ENCODE results near the gene PHETA1.
A peak's percentile ranks its signal among the peaks of the same experiment; 100 is the strongest.
"Not testable (repeated sequence)": the region's sequence is repeated elsewhere in the genome, so short reads cannot be mapped to it uniquely, and the experiment has no call there.

Gene PHETA1

DNA sequence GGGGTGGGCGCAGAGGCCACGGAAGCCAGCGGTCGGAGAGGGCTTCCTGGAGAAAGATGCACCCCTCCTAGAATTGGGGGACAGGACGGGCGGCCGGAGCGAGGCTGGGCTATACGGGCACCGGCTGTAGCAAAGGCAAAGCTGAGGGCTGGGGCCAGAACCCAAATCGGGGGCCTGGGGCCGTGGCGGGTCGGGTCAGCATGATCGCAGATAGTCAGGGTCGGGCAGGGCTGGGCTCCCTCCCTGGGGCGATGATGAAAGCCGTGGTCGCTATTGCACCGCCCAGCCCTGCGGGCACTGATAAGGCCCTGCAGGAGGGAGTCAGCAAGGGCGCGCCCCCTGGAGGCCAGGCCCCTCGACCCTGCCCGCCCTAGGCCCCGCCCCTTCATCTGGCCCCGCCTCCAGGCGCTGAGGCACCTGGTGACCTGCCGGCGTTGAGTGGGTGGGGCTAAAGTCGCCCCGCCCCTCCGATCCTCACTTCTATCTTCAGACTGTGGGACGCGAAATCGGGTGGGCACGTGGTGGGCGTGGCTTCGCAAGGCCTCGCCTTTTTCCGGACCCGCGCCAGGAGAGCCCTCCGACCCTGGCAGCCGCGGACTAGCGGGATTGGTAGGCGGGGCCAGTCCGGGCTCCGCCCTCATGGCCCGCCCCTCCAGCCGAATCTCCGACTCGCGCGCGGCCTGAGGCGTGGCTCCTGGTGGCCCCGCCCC, 36.4 kb upstream of the PHETA1 start:
- peak; percentile 97 for DNase-seq (ENCODE audit: low read depth)

DNA sequence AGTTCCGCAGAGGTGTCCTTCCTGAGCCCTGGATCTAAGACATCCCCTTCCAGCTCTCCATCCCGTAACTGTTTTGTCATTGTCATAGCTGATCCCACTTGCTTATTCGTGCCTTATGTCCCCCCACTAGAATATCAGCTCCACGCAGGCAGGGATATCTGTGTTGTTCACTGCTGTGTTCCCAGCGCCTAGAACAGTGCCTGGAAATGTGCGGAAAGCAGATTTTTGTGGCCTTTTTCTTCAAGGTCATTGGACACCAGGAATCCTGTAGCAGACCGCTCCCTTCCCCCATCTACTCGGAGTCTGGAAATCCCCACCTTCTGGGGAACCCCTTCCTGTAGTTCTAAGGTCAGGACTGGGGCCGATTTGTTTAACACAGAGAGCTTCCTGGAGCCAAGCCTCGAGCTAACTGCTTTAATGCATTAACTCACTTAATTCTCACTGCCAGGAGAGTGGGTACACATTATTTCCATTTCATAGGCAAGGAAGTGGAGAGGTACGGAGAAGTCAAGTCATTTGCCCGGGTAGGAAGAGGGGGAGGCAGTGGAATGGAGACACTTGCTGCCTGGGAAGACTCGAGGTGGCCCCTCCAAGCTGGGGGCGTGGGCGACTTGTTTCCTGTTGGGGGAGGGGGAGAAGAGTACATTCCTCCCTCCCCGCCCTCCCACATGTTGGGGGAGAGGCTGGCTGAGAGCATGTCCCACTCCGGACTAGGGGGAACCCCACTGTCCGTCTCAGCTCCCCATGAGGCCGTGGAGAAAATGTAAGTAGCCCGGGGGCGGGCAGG, 35.7 kb upstream of the PHETA1 start:
- DNase-seq (ENCODE audit: low read depth), result peak; percentile 86

DNA sequence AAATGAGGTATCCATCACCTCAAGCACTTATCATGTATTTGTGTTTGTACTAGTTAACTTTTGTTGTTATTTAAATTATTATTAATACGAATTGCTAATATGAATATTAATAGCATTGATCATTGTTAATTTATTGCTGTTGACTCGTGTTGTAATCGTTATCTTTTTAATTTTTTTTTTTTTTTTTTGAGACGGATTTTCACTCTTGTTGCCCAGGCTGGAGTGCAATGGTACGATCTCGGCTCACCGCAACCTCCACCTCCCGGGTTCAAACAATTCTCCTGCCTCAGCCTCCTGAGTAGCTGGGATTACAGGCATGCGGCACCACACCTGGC, 33.6 kb upstream of the PHETA1 start:
- not testable (repeated sequence) for DNase-seq (ENCODE audit: low read depth)

DNA sequence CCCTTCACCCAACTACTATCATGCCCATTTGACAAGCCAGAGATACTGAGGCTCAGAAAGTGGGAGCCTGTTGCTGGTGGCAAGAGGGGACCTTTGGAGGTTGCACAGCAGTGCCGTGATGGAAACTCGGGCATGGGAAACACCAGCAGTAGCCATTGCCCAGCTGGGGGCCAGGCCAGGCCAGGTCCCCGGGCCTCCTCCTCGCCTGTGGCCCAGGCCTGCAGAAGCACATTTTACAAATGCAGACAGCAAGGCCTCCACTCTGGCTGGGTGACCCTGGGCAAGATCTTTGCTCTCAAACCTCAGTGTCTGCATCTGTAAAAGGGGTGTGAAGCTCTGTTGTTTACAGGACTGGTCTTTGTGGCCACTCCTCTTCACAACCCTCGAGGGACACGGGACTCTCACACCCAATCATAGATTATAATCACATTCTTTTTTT, 32.3 kb upstream of the PHETA1 start:
- DNase-seq (ENCODE audit: low read depth), result no peak

DNA sequence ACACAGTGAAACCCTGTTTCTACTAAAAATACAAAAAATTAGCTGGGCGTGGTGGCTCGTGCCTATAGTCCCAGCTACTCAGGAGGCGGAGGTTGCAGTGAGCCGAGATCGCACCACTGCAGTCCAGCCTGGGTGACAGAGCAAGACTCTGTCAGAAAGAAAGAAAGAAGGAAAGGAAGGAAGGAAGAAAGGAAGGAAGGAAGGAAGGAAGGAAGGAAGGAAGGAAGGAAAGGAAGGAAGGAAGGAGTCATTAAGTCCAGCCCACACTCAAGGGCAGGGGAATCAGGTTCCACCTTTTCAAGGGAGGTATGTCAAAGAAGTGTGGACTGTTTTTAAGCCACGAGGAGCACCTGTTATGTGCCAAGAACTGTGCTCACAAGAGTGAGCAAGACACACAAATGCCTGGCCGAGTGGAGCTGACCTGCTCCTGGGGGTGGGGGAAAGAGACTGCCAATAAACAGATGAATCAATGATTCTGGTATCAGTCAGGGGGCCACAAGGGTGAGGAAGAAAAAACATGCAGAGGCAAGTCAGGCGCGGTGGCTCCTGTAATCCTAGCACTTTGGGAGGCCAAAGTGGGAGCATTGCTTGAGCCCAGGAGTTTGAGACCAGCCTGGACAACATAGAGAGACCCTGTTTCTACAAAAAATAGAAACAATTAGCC, 31.0 kb upstream of the PHETA1 start:
- not testable (repeated sequence) for DNase-seq (ENCODE audit: low read depth)

DNA sequence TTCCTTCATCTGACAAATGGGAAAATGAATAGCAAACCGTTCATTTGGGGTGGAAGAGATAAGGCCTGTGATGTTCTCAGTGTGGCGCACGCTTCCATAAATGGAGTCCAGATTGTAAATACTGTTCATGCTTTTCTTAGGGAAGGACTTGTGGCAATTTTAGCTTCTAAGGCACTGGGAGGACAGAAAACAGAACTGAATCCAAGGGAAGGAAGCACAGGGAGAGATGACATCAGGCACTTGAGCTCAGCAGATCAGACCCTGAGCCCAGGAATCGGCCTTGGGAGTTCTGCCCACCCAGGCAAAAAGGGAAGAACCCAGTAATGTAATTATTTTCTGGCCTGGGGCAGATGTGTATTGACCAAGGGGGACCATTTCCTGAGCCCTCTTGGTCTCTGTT, 29.6 kb upstream of the PHETA1 start:
- no peak for DNase-seq (ENCODE audit: low read depth)

DNA sequence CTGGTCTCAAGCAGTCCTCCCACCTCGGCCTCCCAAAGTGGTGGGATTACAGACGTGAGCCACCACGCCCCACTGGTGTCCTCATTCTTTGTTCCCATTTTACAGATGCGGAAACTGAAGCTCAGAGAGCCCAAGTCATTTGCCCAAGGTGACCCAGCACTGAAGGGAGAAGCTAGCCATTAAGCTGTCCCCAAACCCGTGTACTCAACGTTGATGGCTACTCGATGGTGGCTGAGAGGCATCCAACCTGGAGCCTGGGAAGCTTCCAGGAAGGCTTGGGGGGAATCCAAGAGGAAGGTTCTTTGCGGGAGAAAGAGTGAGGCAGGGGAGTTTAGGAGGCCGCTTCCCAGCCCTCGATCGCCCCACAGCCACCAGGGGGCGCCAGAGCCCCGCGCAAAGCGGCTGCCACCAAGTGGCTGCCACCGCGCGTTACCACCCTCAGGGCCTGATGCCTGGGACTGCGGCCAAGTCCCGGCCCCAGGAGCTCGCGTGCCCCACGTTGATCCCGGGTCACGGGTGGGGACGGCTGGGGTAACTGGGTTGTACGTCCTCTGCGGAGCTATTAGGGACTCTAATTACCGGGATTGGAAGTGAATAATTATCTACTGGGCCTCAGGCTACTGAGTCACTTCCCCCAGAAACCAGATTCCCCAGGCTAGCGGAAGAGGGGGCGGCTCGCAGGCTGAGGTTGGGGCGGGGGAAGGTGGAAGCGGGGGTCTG, 28.0 kb upstream of the PHETA1 start:
- DNase-seq (ENCODE audit: low read depth), result no peak

DNA sequence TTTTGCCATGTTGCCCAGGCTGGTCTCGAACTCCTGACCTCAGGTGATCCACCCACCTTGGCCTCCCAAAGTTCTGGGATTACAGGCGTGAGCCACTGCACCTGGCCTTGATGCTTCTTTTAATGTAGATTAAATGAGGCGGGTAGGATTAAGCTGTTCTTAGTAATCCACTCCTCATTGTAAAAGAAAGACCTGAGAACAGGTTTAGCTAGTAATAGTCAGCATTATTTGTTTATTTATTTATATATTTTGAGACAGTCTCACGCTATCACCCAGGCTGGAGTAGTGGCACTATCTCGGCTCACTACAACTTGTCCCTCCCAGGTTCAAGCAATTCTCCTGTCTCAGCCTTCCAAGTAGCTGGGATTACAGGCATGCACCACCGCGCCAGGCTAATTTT, 27.4 kb upstream of the PHETA1 start:
- DNase-seq (ENCODE audit: low read depth), result not testable (repeated sequence)

DNA sequence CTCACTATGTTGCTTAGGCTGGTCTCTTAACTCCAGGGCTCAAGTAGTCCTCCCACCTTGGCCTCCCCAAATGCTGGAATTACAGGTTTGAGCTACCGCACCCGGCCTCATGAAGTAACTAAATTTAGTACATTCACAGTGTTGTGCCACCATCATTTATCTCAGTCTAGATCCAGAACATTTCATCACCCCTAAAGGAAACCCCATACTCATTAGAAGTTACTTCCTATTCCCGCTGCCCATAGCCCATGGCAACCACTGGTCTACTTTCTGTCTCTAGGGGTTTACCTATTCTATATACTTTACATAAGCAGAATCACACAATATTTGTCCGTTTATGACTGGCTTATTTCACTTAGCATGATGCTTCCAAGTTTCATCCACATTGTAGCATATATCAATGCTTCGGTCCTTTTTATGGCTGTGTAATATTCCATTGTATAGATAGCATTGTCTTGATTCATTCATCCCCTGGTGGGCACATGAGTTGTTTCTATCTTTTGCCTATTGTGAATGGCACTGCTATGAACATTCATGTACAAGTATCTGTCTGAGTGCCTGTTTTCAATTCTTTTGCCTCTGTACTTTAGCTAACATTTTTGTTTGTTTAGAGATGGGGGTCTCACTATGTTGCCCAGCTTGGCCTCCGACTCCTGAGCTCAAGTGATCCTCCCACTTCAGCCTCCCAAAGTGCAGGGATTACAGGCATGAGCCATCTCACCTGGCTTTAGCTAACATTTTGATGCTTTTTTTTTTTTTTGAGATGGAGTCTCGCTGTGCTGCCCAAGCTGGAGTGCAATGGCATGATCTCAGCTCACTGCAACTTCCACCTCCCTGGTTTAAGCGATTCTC, 26.7 kb upstream of the PHETA1 start:
- no peak for DNase-seq (ENCODE audit: low read depth)

DNA sequence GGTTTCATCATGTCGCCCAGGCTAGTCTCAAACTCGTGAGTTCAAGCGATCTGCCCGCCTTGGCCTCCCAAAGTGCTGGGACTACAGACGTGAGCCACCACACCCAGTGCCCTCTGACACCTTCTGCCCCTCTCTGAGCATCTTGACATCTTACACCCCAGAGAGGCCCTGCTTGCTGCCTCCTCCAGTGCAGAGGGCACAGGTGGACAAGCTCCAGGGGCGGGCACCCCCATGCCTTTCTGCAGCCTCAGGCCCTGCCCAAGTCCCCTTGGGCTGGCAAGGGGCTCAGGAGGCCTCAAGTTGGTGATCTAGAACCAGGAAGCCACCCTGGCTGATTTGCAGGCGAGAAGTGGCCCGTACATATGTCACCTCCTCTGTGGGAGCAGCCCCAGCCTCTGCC, 25.6 kb upstream of the PHETA1 start:
- no peak for DNase-seq (ENCODE audit: low read depth)

DNA sequence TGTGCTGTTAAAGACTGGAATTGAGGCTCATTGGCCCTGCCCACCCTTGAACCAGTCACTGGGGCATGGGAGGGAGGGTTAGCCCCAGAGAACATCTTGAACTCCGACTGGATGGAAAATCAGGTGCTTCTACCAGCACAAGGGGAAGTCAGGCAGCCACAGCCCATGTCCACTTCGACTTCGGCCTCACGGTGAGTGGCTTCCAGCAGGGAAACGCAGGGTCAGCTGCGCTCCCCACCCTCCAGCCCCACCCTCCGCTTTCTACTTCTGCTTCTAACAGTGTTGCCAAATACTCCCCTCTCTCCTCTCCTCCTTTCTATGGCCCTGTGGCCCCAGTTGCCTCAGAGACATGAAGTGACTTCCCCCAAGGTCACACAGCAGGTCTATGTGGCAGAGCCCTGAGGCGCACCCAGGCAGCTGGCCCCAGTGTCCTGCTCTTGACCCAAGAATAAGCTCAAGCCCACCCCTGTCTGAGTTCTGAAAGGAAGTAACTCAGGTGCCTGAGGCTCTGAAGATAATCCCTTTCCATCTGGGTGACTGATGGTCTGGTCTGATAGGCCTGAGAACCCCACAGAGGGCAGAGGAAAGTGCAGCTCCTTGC, 24.9 kb upstream of the PHETA1 start:
- DNase-seq (ENCODE audit: low read depth), result no peak

DNA sequence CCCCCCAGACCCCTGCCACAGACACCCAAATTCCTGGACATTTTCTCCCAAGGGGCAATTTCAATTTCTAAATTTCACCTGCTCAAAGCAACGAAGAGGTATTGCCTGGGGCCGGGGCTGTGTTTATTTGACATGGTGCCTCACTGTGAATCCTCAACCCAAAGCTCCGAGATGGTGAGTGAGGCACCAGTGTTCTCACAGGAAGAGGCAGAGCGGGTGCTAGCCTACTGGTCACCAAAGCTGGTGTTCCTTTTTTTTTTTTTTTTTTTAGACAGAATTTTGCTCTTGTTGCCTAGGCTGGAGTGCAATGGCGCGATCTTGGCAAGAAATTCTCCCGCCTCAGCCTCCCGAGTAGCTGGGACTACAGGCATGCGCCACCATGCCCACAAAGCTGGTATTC, 22.0 kb upstream of the PHETA1 start:
- no peak for DNase-seq (ENCODE audit: low read depth)

DNA sequence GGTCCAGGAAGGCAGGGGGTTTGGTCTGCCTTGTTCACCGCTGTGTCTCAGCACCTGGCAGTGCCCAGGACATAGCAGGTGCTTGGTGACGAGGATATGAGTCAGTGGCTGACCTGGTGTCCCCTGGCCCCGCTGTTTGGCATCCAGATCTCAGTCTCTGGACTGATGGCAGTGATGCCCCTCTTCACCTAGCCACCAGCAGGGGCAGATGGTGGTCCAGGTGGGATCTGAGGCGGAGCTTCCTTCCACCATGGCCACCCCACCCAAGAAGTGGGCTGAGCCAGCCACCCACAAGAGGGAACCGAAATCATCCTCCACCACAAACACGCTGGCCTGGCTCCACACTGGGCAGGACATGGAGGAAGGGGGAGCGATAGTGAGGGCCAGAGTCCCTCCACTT, 20.7 kb upstream of the PHETA1 start:
- DNase-seq (ENCODE audit: low read depth), result no peak

DNA sequence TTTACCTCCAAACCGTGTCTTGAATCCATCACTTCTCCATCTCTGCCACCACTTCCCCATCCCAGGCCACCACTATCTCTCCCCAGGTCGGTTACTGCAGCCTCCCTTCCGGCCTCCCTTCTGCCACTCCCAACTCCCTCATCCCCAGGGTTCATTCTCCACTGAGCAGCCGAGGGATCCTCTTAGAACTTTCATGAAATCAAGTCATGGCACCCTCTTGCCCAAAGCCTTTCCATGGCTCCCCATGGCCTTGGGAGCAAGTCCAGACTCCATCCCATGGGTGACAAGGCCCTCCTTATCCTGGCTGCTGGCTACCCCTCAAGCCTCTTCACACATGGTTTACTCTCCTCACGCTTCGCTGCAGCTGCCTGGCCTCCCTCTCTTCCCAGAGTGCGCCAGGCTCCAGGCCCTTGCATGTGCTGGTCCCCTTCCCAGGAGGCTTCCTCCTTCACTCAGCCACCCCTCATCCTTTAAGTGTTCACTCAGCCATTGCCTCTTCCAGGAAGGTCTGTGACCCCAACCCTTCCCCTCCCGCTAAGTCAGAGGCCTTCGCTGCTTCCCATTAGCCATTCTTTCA, 18.9 kb upstream of the PHETA1 start:
- no peak for DNase-seq (ENCODE audit: low read depth)

DNA sequence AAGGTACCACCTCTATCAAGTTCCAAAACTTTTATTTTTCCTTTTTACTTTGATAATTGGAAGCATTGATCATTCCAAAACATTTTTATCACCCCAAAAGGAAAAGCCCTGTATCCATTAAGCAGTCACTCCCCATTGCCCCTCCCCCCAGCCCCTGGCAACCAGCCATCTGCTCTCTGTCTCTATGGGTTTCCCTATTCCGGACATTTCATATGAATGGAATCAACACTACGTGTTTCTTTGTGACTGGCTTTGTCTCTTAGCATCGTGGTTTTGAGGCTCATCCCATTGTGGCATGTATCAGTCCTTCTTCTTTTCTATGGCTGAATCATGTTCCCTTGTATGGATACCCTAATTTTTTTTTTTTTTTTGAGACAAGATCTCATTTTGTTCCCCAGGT, 18.0 kb upstream of the PHETA1 start:
- no peak for DNase-seq (ENCODE audit: low read depth)

DNA sequence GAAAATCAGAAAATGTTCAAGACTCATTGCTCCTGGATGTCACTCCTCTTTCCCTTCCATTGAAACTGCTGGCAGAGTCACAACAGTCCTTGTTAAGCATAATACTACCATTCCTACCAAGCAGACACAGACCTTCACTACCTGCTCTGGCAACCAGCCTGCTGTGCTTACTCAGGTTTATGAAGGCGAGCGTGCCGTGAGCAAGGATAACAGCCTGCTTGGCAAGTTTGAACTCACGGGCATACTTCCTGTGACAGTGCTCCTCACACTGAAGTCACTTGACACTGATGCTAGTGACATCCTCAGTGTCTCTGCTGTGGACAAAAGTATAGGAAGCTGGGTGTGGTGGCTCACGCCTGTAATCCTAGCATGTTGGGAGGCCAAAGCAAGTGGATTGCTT, 15.7 kb upstream of the PHETA1 start:
- no peak for DNase-seq (ENCODE audit: low read depth)

DNA sequence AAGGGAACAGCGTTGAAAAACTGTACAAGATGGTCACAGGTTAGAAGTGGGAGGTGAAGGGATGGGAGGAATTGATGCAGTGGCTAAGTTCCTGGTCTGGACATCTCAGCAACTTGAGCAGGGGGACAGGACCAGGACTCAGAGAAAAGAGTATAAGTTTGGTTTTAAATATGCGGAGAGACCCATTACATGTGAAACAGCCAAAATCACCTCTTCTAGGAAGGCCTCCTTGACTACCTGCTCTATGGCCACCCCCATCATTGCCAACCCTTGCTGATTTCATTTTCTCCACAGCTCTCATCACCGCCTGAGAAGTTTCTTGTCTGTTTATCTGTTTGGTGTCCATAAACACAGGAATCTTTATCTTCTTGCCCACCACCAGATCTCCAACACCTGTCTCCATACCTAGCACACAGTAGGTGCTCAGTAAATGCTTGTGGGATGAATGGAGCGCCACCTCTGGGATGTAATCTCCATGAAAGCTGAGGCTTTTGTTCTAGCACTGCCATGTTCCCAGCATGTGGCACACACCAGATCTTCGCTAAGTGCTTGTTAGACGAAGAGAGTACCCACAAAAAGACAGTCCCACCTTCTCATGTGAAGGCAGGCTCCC, 11.2 kb upstream of the PHETA1 start:
- DNase-seq (ENCODE audit: low read depth), result no peak

DNA sequence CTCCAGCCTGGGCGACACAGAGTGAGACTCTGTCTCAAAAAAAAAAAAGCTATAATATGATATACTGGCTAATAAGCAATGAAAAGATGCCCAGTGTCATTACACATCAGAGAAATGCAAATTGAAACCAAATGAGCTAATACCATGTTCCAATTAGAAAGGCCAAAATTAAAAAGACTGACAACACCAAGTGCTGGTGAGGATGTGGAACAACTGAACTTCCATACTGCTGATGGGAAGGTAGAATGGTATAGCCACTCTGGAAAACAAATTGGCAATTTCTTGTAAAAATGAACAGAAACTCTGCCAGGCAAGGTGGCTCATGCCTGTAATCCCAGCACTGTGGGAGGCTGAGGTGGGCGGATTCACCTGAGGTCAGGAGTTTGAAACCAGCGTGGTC, 8.5 kb upstream of the PHETA1 start:
- DNase-seq (ENCODE audit: low read depth), result no peak

DNA sequence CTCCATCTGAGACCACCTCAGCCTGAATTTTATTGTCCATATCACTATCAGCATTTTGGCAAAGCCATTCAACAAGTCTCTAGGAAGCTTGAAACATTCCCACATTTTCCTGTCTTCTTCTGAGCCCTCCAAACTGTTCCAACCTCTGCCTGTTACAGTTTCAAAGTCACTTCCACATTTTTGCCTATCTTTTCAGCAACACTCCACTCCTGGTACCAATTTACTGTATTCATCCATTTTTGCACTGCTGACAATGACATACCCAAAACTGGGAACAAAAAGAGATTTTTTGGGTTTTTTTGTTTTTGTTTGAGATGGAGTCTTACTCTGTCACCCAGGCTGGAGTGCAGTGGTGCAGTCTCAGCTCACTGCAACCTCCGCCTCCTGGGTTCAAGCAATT, 4.3 kb upstream of the PHETA1 start:
- not testable (repeated sequence) for DNase-seq (ENCODE audit: low read depth)

DNA sequence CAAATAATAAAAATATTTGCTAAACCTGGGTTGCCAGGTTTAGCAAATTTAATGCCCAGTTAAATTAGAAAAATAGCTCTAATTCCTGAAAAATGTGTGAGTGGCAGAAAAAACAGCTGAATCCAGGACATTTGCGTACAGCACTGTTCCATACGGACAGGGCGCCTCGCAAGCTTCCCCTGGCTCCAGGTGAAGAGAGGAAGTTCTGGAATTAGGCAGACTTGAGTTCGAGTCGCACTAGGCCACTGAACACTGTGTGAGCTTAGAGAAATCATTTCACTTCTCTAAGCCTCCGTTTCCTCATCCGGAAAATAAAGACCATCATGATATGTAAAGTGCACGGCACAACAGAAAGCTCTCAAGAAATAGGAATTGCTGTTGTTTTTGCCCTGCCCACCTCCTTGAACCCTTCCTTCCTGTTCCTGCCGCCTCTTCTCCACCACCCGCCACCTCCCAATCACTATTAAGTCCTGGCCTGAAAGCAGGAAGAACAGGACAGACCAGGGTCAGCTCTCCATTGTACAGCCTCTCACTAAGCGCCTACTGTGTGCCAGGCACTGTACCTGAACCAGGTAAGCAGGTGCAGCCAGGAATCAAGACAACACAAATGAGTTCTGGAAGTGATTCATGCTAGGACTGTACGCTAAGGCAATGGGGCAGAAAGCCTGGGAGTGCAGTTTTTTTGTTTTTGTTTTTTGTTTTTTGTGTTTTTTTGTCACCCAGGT, 763 bp upstream of the PHETA1 start:
- DNase-seq (ENCODE audit: low read depth), result no peak
